Keratinocyte (primary cell): ENCODE measurements around the gene LETMD1. TPM values are rescaled to one million over a fixed set of nuclear protein-coding genes. Genes with fewer than 3 reads are reported as not detected.

ENCODE experiments used
- DNase-seq: peaks from one replicate; pipeline ENCODE4 v3.0.0-alpha.2; 2011; ENCODE audit warnings: low read depth, missing footprints, low spot score
- FAIRE-seq: peaks from 2 replicates; lab custom pipeline; 2011; peaks lifted over from hg19 to GRCh38; lab: Jason Lieb, UNC
- H2AFZ ChIP-seq: 2 replicates; pipeline ENCODE4 v1.6.0; 2012; ENCODE audit warnings: low read length, control low read depth, inconsistent platforms; ENCODE audit not compliant: control insufficient read depth
- H3K27ac ChIP-seq: 2 replicates; pipeline ENCODE4 v1.5.1; 2011; ENCODE audit warnings: low read length; ENCODE audit not compliant: control insufficient read depth, insufficient read depth
- H3K27me3 ChIP-seq: 3 replicates; pipeline ENCODE4 v1.6.0; 2011; ENCODE audit warnings: low read length; ENCODE audit not compliant: control insufficient read depth, insufficient read depth; ENCODE audit errors: extremely low read depth
- H3K36me3 ChIP-seq, 2 experiments: 2 replicates in 1 of 2; 3 replicates in 1 of 2; pipeline ENCODE4 v1.5.1; 2011; ENCODE audit warnings: low read length in 2 of 2, mild to moderate bottlenecking in 1 of 2; ENCODE audit not compliant: control insufficient read depth in 2 of 2, insufficient read depth in 2 of 2; ENCODE audit errors: extremely low read depth in 1 of 2
- H3K4me1 ChIP-seq: 3 replicates; pipeline ENCODE4 v1.5.1; 2011; ENCODE audit warnings: low read length; ENCODE audit not compliant: control insufficient read depth, insufficient read depth; ENCODE audit errors: extremely low read depth
- H3K4me2 ChIP-seq: 3 replicates; pipeline ENCODE4 v1.6.0; 2011; ENCODE audit warnings: low read depth, low read length; ENCODE audit not compliant: control insufficient read depth, insufficient read depth; ENCODE audit errors: extremely low read depth
- H3K4me3 ChIP-seq, 3 experiments: fragments of 200-600 bp in 1 of 3; sonication (generic) in 1 of 3; 2 replicates in 2 of 3; 3 replicates in 1 of 3; pipeline ENCODE4 v1.5.1; 2011 to 2016; ENCODE audit warnings: low read length in 3 of 3, mild to moderate bottlenecking in 3 of 3, control low read depth in 2 of 3, inconsistent platforms in 1 of 3, low read depth in 1 of 3, mixed read lengths in 1 of 3, mixed run types in 1 of 3, moderate library complexity in 1 of 3; ENCODE audit not compliant: control insufficient read depth in 2 of 3, insufficient read depth in 2 of 3; ENCODE audit errors: extremely low read depth in 1 of 3
- H3K79me2 ChIP-seq: 2 replicates; pipeline ENCODE4 v1.6.0; 2012; ENCODE audit warnings: low read length; ENCODE audit not compliant: control insufficient read depth, insufficient read depth
- H3K9ac ChIP-seq: 3 replicates; pipeline ENCODE4 v1.6.0; 2011; ENCODE audit warnings: low read length; ENCODE audit not compliant: control insufficient read depth, insufficient read depth; ENCODE audit errors: extremely low read depth
- H3K9me1 ChIP-seq: 3 replicates; pipeline ENCODE4 v1.6.0; 2011; ENCODE audit warnings: low read length; ENCODE audit not compliant: control insufficient read depth, insufficient read depth; ENCODE audit errors: extremely low read depth
- H3K9me3 ChIP-seq: 2 replicates; pipeline ENCODE4 v1.5.1; 2012; ENCODE audit warnings: low read depth, low read length; ENCODE audit not compliant: control insufficient read depth
- H4K20me1 ChIP-seq: 3 replicates; pipeline ENCODE4 v1.6.0; 2011; ENCODE audit warnings: low read length; ENCODE audit not compliant: control insufficient read depth, insufficient read depth; ENCODE audit errors: extremely low read depth
- CTCF ChIP-seq, 3 experiments: IDR thresholded peaks in 1 of 3; conservative IDR thresholded peaks in 1 of 3; optimal IDR thresholded peaks in 1 of 3; 2 replicates in 2 of 3; 3 replicates in 1 of 3; pipeline versions ENCODE3 to v1.5.1; 2011; ENCODE audit warnings: low read length in 3 of 3, mild to moderate bottlenecking in 3 of 3, moderate library complexity in 2 of 3, control low read depth in 1 of 3, inconsistent platforms in 1 of 3; ENCODE audit not compliant: insufficient read depth in 2 of 3; ENCODE audit errors: extremely low read depth in 1 of 3
- EZH2 ChIP-seq: IDR thresholded peaks from one replicate; pipeline ENCODE4 v1.6.1; 2012; ENCODE audit warnings: inconsistent platforms, mild to moderate bottlenecking, low read length, moderate library complexity
- dilution Hi-C: fragments of 300-500 bp; cut with MboI; formaldehyde crosslinking; loops from one replicate; pipeline ENCODE4 v1.7.0; 2020; ENCODE audit warnings: low sequenced_read_pairs; ENCODE audit not compliant: extremely low pct_ligation_motif_present
- polyA plus RNA-seq, 5 experiments: library from polyadenylated mRNA; depleted of rRNA in 3 of 5; stranded (reverse) in 3 of 5; stranded (forward) in 1 of 5; unstranded in 1 of 5; fragments of >200 nt; gene quantifications; 1 replicate in 1 of 5; 2 replicates in 3 of 5; 3 replicates in 1 of 5; pipeline versions ENCODE4 v1.2.1 to v1.2.3, GENCODE V29; 2011 to 2012; ENCODE audit warnings: missing spikeins in 2 of 5, low read depth in 1 of 5, low replicate concordance in 1 of 5

The LETMD1 gene
- polyA plus RNA-seq, 1 donor (not counting 4 experiments of a cell fraction or from before 2014, with no cell fraction given), result 51.1 TPM

- dilution Hi-C loops, result no loop called here
- no peak overlapping the region for H3K27ac ChIP-seq
- no peak overlapping the region for H3K4me2 ChIP-seq
- H2AFZ ChIP-seq, result no peak overlapping the region
- H3K36me3 ChIP-seq, result peaks cover 7 to 10% of the 10 kb centered on the region in 2 experiments
- FAIRE-seq (no peak), DNase-seq (no peak)
- H3K9me3 ChIP-seq, result no peaks in the 10 kb centered on the region
- H3K27me3 ChIP-seq, result no peaks in the 10 kb centered on the region
- H3K9ac ChIP-seq, result no peak overlapping the region
- TF ChIP-seq CTCF (optimal IDR thresholded peaks at IDR 0.05 in 1 of 3, IDR thresholded peaks at IDR 0.05 in 1 of 3, conservative IDR thresholded peaks at IDR 0.05 in 1 of 3; ENCODE audit: extremely low read depth in 1 of 3, insufficient read depth in 2 of 3, low read length in 3 of 3) (no peak), EZH2 (no peak)
- peaks cover 2% of the 10 kb centered on the region for H3K79me2 ChIP-seq
- no peaks in the 10 kb centered on the region for H3K4me1 ChIP-seq
- H3K4me3 ChIP-seq, result no peak overlapping the region
- H3K9me1 ChIP-seq, result no peaks in the 10 kb centered on the region
- no peaks in the 10 kb centered on the region for H4K20me1 ChIP-seq
These were observed 42.5 kb upstream of the LETMD1 start for GRCh38 chr12:51005671-51006070.

GRCh38 chr12:51008329-51009055, 39.6 kb upstream of the LETMD1 start:
- no peaks in the 10 kb centered on the region for H4K20me1 ChIP-seq
- peaks cover 7 to 10% of the 10 kb centered on the region in 2 experiments for H3K36me3 ChIP-seq
- peaks cover 5% of the 10 kb centered on the region for H3K79me2 ChIP-seq
- TF ChIP-seq EZH2 (no peak), CTCF (optimal IDR thresholded peaks at IDR 0.05 in 1 of 3, IDR thresholded peaks at IDR 0.05 in 1 of 3, conservative IDR thresholded peaks at IDR 0.05 in 1 of 3; ENCODE audit: extremely low read depth in 1 of 3, insufficient read depth in 2 of 3, low read length in 3 of 3) (no peak)
- no peak overlapping the region for H3K4me3 ChIP-seq
- no peaks in the 10 kb centered on the region for H3K9me3 ChIP-seq
- H2AFZ ChIP-seq, result no peak overlapping the region
- no peak overlapping the region for H3K9ac ChIP-seq
- dilution Hi-C loops, result no loop called here
- H3K27me3 ChIP-seq, result no peaks in the 10 kb centered on the region
- H3K4me2 ChIP-seq, result no peak overlapping the region
- no peak for FAIRE-seq
- no peak for DNase-seq
- no peak overlapping the region for H3K27ac ChIP-seq
- H3K9me1 ChIP-seq, result no peaks in the 10 kb centered on the region
- H3K4me1 ChIP-seq, result peaks cover 13% of the 10 kb centered on the region
